ENCODE measurements around the gene ST7.

DNA sequence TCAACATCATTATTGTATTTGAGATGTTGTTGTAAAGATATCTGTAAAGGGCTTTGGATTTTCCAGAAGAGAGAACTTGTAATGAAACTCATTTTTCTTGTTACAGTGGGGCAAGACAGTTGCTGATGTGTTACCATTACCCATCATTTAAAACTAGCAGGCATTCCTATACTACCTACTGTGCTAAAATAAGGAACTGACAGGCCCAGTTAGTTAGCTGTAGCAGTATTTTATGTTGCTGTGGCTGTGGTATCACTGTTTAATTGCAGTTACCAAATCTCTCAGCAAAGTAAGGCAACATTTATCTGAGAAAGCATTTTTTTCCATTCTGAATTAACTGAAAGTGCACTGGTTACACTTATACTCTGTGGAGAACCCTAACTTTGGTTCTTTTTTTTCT lies 9.9 kb downstream of the ST7 start:
- TF ChIP-seq, protein P1, sequence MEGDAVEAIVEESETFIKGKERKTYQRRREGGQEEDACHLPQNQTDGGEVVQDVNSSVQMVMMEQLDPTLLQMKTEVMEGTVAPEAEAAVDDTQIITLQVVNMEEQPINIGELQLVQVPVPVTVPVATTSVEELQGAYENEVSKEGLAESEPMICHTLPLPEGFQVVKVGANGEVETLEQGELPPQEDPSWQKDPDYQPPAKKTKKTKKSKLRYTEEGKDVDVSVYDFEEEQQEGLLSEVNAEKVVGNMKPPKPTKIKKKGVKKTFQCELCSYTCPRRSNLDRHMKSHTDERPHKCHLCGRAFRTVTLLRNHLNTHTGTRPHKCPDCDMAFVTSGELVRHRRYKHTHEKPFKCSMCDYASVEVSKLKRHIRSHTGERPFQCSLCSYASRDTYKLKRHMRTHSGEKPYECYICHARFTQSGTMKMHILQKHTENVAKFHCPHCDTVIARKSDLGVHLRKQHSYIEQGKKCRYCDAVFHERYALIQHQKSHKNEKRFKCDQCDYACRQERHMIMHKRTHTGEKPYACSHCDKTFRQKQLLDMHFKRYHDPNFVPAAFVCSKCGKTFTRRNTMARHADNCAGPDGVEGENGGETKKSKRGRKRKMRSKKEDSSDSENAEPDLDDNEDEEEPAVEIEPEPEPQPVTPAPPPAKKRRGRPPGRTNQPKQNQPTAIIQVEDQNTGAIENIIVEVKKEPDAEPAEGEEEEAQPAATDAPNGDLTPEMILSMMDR (IDR thresholded peaks at IDR 0.05; ENCODE audit: low read depth, low read length): no peak
- TF ChIP-seq POLR2A (IDR thresholded peaks at IDR 0.05; ENCODE audit: extremely low read depth, insufficient read length) (no peak), MYC (IDR thresholded peaks at IDR 0.05; ENCODE audit: low read depth, low read length) (no peak)
- TF ChIP-seq, protein P2, sequence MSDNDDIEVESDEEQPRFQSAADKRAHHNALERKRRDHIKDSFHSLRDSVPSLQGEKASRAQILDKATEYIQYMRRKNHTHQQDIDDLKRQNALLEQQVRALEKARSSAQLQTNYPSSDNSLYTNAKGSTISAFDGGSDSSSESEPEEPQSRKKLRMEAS (IDR thresholded peaks at IDR 0.05; ENCODE audit: low read depth, low read length): no peak
